ENCODE results near the gene PCSK6.
A peak's percentile ranks its signal among the peaks of the same experiment; 100 is the strongest.

The PCSK6 gene

DNA sequence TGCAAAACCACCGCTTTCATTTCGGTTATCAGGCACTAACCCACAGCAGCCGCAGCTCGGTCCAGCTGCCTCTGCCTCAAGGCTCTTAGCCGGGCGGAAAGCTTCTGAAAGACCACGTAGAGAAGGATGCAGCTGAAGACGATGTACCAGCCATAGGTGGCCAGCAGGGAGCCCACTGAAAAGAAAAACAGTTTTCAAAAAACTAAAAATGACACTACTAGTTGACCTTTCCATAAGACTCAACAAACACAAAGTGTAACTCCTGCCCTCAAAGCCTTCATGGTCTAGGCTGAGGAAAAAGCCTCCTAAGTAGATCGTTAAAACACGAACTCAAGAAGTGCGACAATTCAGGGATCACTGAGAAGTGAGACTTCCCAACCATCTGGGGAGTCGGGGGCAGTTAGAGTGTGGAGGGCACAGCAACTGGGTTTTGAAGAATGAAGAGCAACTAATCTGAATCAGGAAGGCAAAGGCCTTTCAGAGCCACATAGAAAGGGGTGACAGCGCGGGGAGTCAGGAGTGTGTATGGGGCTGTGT, 212.9 kb downstream of the PCSK6 start:
- DNase-seq (ENCODE audit: low read depth): no peak

DNA sequence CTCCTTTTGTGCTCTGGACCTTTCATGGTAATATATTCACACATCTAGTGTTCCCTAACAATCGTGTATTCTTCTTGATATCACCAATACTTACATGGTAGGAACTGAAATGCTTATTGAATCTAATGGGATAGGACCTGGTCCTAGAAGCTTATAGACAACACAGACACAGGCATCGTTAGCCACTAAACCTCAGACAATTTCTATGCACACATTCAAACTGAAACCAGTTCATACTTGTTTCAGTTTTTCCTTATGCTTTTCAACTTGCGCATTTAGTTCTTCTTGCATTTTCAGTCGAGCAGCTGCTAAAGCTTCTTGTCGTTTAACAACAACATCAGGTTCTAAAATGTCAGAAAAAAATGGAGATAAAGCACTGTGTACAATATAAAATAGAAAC, 214.5 kb downstream of the PCSK6 start:
- no peak for DNase-seq (ENCODE audit: low read depth)

DNA sequence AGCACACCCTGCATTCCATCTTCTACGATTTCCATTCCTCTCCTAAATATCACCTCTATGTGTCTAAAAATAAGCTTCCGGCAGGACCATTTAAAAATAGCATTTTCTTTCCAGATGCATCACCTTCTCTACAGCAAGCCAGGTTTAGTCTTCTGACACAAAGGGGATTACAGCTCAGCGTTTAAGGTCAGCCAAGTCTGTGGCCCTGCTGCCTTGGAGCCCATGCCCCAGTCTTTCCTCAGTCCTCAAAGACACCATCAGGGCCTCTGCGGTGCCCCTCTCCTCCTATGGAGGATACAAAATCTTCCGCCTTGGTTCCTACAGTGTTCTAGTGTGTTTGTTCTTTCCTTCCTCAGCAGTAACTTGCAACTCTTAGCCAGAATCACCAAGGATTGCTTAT, 216.0 kb downstream of the PCSK6 start:
- DNase-seq (ENCODE audit: low read depth): no peak

DNA sequence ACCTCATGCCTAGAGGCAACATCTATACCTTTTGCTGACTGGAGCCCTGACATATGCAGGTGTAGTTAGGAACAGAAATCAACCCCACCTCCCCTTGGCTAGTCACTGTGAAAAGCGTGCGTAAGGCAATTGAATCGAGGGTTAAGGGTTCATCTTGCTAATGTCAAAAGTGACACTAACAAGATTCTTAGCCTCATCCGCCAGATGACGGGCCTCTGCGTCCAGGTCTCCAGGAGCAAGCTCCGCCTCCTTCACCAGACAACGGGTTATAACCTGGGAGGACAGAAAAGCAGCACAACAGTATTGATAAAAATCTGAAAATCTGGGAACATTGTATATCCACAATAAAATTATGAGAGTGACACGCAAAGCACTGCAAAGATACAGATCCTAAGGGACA, 216.9 kb downstream of the PCSK6 start:
- DNase-seq (ENCODE audit: low read depth): no peak

DNA sequence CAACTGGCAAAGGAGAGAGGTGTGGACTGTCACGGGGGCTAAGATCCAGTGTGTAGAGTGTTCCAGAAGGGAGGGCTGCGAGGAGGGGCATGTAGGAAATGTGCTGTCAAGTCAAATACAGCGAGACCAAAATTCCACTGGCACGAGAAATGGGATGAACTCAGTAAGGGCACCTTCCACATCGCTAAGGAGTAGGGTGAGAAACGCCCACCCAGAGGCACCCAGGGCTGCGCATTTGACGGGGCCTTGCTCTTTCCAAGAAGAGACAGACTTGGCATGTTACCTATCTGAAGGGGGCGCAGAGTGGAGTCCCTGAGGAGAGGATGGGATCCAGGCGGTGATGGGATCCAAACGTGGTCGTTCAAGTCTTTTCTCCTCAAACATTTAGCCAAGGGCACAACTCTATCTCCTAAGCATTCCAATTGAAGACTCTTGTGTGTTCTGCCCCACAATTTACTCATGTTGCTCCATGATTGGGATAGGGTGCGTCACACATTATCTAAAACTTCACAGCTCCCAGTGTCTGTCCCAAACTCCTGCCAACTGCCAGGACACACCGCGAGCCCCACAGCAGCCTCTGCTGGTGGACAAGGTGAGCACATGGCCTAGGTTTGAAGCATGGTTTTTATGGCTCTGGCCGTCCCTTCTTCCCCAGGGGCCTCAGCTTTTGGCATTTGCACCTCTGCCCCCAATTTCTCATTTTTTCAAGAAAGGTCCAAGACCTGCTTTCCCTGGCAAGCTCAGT, 219.9 kb downstream of the PCSK6 start:
- DNase-seq (ENCODE audit: low read depth): no peak

DNA sequence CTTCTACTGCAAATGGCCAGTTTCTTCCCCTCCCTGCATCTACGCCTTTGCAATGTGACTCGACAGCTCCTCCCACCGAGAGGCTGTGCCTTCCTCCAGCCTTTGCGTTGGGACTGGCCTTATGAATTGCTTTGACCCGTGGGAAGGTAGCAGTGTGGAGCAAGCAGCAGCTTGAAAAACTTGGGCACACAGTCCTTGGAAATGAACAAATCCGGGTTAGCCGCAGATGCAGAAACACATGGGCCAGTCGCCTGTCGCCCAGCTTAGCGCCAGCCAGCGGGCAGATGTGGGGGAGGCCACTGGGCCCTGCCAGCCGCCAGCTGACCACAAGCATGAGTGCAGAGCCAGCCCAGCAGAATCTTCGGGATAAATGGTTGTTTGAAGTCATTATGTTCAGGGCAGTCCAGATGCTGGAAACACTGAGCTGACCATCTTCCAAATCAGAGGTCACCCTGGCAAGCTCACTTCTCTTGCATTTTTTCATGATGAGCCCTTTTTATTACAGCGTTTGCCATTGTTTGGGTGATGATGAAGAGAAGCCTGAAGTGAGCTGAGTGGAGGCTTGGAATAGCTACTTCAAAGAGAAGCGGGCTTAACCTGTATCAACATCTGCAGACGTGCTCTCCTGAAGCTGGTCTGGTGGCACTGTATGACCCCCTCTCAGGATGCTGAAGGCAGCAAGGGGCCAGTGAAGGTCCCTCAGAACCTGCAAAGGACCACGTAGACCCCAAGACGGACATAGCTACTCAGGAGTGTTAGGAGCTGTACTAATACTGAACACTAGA, 222.0 kb downstream of the PCSK6 start:
- peak; percentile 75 for DNase-seq (ENCODE audit: low read depth)

DNA sequence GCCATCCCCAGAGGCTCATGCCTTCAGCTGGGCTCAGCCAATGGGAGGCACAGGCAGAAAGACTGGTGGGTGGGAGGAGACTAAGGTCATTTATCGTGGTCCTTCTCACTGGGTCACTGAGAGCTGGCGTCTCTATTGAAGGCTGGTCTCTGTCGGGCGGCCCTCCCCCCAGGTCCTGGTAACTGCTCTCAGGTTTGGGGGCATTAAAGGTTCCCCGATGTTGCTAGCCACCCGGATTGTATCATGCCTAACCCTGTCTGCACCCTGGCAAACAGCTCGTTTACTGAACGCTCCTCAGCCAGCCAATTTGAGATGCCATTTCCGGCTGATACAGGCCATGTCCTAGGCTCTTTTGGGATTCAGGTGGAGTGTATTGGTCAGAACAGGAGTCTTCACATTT, 222.7 kb downstream of the PCSK6 start:
- DNase-seq (ENCODE audit: low read depth): no peak

DNA sequence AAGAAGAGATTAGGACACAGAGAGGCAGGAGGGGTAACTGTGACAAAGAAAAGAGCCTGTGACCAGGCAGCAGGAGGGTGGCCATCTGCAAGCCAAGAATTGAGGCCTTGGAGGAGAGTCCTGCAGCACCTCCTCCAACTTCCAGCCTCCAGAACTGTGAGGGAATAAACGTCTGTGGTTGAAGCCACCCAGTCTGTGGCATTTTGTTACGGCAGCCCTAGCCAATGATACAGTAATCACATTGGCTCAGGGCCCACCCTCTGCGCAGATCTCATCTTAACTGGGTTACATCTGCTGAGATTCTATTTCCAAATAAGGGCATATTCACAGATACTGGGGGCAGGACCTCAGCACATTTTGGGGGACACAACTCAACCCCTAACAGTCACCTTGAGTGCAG, 223.5 kb downstream of the PCSK6 start:
- DNase-seq (ENCODE audit: low read depth): no peak

DNA sequence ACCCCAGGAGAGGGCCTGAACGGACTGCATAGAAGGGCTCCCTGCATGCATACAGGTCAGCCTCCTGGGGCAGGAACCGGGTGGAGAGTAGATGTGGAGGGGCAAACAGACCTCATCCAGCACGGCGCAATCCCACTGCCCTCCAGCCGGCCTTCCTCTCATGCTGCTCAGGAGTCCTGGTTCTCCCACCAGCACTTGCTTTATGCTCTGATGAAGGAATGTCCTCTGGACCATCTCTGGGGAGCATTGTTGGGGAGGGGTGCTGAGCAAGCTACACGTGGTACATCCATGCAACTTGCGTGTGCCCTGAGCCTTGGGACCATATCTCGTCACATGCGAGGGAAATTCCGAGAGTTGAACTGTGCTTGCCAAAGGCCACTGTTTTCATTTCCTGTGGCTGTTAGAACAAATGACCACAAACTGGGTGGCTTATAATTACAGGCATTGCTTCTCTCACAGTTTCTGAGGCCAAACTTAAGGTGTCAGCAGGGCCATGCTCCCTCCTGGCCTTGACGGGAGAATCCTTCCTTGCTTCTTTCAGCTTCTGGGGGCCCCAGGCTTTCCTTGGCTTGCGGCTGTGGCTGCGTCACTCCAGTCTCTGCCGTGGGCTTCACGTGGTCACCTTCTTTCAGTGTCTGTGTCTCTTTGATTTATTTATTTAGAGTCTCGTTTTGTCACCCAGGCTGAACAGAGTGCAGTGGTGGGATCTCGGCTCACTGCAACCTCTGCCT, 224.4 kb downstream of the PCSK6 start:
- DNase-seq (ENCODE audit: low read depth): no peak

DNA sequence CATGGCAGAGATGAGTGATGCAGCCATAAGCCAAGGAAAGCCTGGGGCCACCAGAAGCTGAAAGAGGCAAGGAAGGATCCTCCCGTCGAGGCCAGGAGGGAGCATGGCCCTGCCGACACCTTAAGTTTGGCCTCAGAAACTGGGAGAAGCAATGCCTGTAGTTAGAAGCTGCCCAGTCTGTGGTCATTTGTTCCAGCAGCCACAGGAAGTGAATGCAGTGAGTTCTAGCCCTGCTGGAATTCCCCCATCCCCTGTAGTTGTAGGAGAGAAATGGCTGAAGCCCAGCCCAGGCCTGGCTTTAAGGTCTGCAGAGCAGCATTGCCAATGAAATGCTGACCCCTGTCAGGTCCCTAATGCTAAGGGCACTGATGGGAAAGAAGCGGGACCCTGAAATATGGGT, 225.5 kb downstream of the PCSK6 start:
- DNase-seq (ENCODE audit: low read depth): no peak

DNA sequence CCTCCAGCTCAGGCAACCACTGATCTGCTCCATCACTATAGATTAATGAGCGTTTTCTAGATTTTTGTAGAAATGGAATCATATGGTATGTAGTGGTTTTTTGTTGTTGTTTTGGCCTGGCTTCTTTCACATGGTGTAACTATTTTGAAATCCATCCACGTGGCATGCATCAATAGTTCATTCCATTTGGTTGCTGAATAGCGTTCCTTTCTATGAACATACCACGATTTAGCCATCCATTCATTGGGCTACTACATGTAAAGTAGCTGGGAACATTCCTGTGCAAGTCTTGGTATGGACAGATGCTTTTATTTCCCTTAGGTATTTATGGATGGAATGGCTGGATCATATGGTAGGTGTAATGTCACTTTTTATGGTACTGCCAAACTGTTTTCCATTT, 227.0 kb downstream of the PCSK6 start:
- no peak for DNase-seq (ENCODE audit: low read depth)

DNA sequence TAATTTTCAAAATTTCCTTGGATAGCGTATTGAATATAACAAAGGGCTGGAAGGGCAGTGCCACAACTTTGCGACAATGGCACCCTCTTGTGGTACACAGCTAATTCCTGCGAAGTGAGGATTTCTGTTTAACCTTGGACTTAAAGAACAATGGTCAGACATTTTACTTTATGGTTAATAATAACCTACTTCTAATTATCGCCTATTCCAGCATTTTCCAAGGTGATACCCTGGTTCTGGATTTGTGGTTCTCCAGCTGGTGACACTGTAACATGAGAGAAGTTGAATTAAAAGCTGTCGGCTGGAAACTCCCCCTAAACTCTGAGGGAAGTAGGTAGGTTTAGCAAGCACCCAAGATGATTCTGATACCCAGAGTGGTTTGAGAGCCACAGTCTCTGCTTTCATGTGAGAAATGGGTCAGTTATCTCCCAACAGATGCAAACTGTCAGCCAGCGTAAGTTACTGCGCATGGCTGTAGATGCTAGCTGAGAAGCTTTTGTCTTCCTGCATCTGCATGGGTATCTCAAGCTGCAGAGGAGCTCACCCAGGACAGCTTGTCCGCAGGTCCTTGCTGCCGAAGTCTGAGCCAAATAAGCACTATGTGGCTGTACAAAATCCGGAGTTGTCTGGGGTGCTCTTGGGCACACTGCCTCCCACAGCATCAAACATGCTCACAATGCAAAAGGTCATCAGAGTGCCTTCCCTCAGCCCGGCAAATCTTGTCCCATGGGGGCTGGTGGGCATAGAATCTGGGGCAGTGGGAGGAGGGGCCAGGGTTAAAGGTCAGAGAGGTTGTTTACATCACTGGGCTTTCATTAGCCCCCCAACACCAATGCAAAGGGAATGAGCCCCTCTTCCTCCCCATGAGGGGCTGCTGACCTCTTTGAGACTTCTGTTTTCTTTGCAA, 231.0 kb downstream of the PCSK6 start:
- DNase-seq (ENCODE audit: low read depth): no peak

DNA sequence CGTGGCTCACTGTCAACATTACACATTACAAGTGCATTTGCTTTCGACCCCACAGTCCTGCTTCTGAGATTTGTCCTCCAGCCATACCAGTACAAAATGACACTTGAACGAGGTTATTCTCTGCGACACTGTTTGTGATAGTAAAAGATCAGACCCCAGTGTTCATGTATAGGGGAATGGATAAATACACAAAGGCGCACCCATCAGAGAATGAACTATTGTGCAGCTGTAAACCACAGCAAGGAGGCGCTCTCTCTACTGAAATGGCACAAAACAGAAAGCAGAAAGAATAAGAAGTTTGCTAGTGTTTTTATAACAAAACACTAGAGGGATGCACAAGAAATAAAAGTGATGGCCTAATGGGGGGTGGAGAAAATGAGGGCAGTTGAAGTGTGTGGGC, 232.8 kb downstream of the PCSK6 start:
- no peak for DNase-seq (ENCODE audit: low read depth)

DNA sequence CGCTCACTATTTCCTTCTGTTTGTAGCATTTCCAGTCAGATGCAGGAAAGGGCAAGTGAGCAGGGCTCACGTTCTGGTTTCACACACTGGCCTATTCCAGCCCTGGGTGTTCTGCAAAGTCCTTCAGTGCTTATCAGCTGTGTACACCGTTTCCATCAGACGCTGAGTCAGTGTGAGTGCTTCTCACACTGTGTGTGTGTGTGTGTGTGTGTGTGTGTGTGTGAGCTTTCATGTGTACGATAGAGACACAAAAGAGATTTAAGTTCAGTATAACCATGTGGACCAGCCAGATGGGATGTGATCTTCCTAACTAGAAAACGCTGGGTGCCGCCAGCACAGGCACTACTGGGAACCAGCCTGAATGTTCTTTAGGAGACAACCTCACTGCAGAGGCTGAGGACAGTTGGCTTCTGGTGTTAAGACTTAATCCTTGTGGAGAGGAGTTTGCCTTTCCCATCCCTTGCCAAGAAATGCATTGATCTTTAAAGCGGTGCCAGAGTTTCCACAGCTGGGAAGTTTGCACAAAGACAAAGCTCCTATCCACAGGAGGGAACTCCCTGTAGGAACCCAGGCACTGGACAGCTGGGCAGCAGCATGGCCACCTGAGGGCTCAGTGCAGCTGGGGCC, 233.8 kb downstream of the PCSK6 start:
- DNase-seq (ENCODE audit: low read depth): no peak

DNA sequence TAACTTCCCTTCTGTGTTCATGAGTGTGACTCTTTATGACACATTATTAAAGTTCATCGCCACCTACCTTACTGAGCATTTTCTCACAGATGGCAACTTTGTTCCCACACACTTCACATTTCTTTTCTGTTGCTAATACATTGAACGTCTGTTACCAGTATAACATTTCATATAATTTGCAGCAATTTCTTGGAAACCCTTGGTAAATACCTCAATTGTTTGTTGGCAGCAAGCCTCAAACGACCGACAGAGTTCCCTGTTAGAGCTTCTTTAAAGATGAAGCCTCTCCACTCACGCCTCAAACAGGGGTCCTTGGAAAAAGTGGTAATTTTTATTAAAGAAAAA, 234.5 kb downstream of the PCSK6 start:
- no peak for DNase-seq (ENCODE audit: low read depth)

DNA sequence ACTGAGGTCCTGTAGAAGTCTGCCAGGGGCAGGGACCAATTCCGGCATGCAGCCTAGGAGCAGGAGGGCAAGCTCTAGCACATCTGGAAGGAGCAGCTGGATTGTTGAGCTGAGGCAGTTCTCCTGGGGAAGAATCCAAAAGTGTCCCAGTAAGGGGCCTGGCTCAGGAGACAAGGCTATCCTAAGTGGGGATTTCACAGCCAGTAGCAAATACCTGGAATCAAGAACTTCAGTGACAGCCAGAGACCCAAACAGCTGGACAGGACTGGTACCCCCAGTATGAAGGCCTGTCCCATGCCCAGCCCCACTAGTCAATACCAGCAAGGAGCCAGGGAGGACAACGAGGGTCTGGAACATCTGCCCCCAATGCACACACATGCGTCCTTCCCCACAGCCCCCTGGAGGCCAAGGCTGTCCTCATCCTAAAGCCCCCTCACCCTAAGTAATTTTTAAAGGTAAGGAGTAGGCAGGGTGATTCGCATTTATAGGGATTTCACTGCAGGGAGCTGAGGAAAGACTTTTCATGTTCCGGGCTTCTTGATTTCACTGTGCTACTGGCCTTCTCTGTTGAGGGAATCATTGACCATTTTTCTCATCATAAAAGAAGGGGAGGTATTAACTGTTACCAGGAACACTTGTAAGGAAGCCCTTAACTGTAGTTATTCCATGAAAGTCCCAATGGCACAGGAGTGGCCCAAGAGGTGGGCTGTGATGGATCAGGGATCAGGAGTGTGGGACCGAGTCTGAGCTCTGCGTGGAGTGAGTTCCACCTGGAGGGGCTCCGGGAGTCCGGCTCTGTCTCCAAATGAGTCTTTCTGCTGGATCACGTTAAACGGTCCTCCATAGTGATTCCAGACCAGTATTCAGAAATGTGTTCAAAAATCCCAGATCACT, 235.1 kb downstream of the PCSK6 start:
- no peak for DNase-seq (ENCODE audit: low read depth)
